ENCODE results near the gene CEACAM5.

The CEACAM5 gene

GRCh38 chr19:41753936-41754529 is 45.6 kb downstream of the CEACAM5 start:
- WGBS, 2 donors (ENCODE audit: extremely low coverage in 2 of 2, insufficient read length in 2 of 2, insufficient replicate concordance in 1 of 2): no CpG with 5 or more reads among the region's 4 CpGs
- no peak overlapping the region for H3K14ac ChIP-seq (ENCODE audit: low read length)
- H2BK120ac ChIP-seq (ENCODE audit: low read depth, low read length): no peak overlapping the region

DNA sequence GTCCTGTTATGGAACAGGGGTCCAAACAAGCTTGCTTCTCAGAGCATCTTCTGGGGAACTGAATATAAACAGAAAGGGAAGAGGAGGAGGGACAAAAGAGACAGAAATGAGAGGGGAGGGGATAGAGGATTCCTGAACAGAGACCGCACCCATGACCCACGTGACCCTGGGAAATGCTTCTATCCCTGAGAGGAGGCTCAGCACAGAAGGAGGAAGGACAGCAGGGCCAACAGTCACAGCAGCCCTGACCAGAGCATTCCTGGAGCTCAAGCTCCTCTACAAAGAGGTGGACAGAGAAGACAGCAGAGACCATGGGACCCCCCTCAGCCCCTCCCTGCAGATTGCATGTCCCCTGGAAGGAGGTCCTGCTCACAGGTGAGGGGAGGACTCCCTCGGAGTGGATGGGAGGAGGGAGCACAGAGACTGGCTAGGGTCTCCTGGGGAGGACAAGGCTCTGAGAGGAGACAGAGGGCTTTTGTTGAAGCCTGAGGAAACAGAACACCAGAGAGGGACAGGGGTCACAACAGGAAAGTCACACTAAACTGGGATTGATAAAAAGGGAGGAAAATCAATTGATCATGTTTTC is 47.0 kb downstream of the CEACAM5 start, which contains the start of gene CEACAM6:
Gene CEACAM6, plus strand, starts transcription at position 203 of the 586 bp plus-strand sequence. Its CDS starts 109 bp downstream, at position 312.
- H3K9me3 ChIP-seq (replicated peaks in 1 of 2; ENCODE audit: control insufficient read depth in 2 of 2, insufficient read depth in 1 of 2, low read depth in 1 of 2, low read length in 2 of 2): no peaks in the 10 kb centered on the region
- H4K8ac ChIP-seq (ENCODE audit: low read depth, low read length): no peak within 1 kb of the TSS
- DNase-seq (ENCODE audit: low spot score): no peak
- H3K27ac ChIP-seq (replicated peaks; ENCODE audit: low read length): no peak within 1 kb of the TSS
- H3K9ac ChIP-seq (ENCODE audit: low read depth, low read length, poor library complexity): no peak within 1 kb of the TSS
- no peak within 1 kb of the TSS for H2AK5ac ChIP-seq (ENCODE audit: low read depth, low read length)
- no peak within 1 kb of the TSS for H3K4me3 ChIP-seq (ENCODE audit: low read length in 2 of 2)
- peak within 1 kb of the TSS; percentile 41 for H3K18ac ChIP-seq (ENCODE audit: low read length)
- H3K14ac ChIP-seq (ENCODE audit: low read length): no peak within 1 kb of the TSS
- H3K4me1 ChIP-seq (ENCODE audit: control insufficient read depth in 2 of 2, insufficient read depth in 1 of 2, low read depth in 1 of 2, low read length in 2 of 2): no peaks in the 10 kb centered on the region
- no peak within 1 kb of the TSS for H2BK12ac ChIP-seq (ENCODE audit: low read length)
- H3K79me1 ChIP-seq (ENCODE audit: low read depth, low read length): no peaks in the 10 kb centered on the region
- H3K4me2 ChIP-seq (ENCODE audit: insufficient read depth, low read length, poor library complexity, severe bottlenecking): no peak within 1 kb of the TSS
- no peak within 1 kb of the TSS for H2BK120ac ChIP-seq (ENCODE audit: low read depth, low read length)
- no peak within 1 kb of the TSS for H4K91ac ChIP-seq (ENCODE audit: low read depth, low read length, poor library complexity)
- H3K27me3 ChIP-seq (ENCODE audit: control insufficient read depth in 3 of 3, insufficient read depth in 3 of 3, low read depth in 1 of 3, low read length in 3 of 3): peaks cover 0 to 47% (median 0%) of the 10 kb centered on the region in 3 experiments
- H3K23ac ChIP-seq (ENCODE audit: low read depth, low read length, poor library complexity): no peak within 1 kb of the TSS
- no peak within 1 kb of the TSS for H2BK15ac ChIP-seq (ENCODE audit: low read length)
- H3K4ac ChIP-seq (ENCODE audit: low read length): no peak within 1 kb of the TSS
- no peaks in the 10 kb centered on the region for H3K36me3 ChIP-seq (replicated peaks in 1 of 2; ENCODE audit: control insufficient read depth in 2 of 2, insufficient read depth in 2 of 2, low read length in 2 of 2)
- no peak within 1 kb of the TSS for H2BK5ac ChIP-seq (ENCODE audit: low read length)
- H2AFZ ChIP-seq (ENCODE audit: low read length): no peak within 1 kb of the TSS
- WGBS, 2 donors (ENCODE audit: extremely low coverage in 2 of 2, insufficient read length in 2 of 2, insufficient replicate concordance in 1 of 2): no CpG with 5 or more reads among the region's 3 CpGs

More at GRCh38 chr19:41753936-41754529, 45.6 kb downstream of the CEACAM5 start:
- Histone ChIP-seq H3K18ac (ENCODE audit: low read length) (no peak overlapping the region), H4K91ac (ENCODE audit: low read depth, low read length, poor library complexity) (no peak overlapping the region), H3K36me3 (replicated peaks in 1 of 2; ENCODE audit: control insufficient read depth in 2 of 2, insufficient read depth in 2 of 2, low read length in 2 of 2) (no peaks in the 10 kb centered on the region), H3K4me2 (ENCODE audit: insufficient read depth, low read length, poor library complexity, severe bottlenecking) (no peak overlapping the region), H3K4me1 (ENCODE audit: control insufficient read depth in 2 of 2, insufficient read depth in 1 of 2, low read depth in 1 of 2, low read length in 2 of 2) (no peaks in the 10 kb centered on the region), H3K4me3 (ENCODE audit: low read length in 2 of 2) (no peak overlapping the region), H3K27ac (replicated peaks; ENCODE audit: low read length) (no peak overlapping the region), H2BK5ac (ENCODE audit: low read length) (no peak overlapping the region), H2AFZ (ENCODE audit: low read length) (no peak overlapping the region), H3K9me3 (replicated peaks in 1 of 2; ENCODE audit: control insufficient read depth in 2 of 2, insufficient read depth in 1 of 2, low read depth in 1 of 2, low read length in 2 of 2) (no peaks in the 10 kb centered on the region), H3K23ac (ENCODE audit: low read depth, low read length, poor library complexity) (no peak overlapping the region), H4K8ac (ENCODE audit: low read depth, low read length) (no peak overlapping the region), H3K27me3 (ENCODE audit: control insufficient read depth in 3 of 3, insufficient read depth in 3 of 3, low read depth in 1 of 3, low read length in 3 of 3) (peaks cover 0 to 34% (median 0%) of the 10 kb centered on the region in 3 experiments), H2BK12ac (ENCODE audit: low read length) (no peak overlapping the region), H2AK5ac (ENCODE audit: low read depth, low read length) (no peak overlapping the region), H3K9ac (ENCODE audit: low read depth, low read length, poor library complexity) (no peak overlapping the region), H3K4ac (ENCODE audit: low read length) (no peak overlapping the region), H3K79me1 (ENCODE audit: low read depth, low read length) (no peaks in the 10 kb centered on the region), H2BK15ac (ENCODE audit: low read length) (no peak overlapping the region)
- peak; percentile 6 for DNase-seq (ENCODE audit: low spot score)

- Histone ChIP-seq H3K79me1 (ENCODE audit: low read depth, low read length) (no peaks in the 10 kb centered on the region), H2BK5ac (ENCODE audit: low read length) (no peak overlapping the region), H2AFZ (ENCODE audit: low read length) (no peak overlapping the region), H3K4me2 (ENCODE audit: insufficient read depth, low read length, poor library complexity, severe bottlenecking) (no peak overlapping the region), H2BK12ac (ENCODE audit: low read length) (no peak overlapping the region), H4K8ac (ENCODE audit: low read depth, low read length) (no peak overlapping the region), H3K9me3 (replicated peaks in 1 of 2; ENCODE audit: control insufficient read depth in 2 of 2, insufficient read depth in 1 of 2, low read depth in 1 of 2, low read length in 2 of 2) (no peaks in the 10 kb centered on the region), H3K27ac (replicated peaks; ENCODE audit: low read length) (no peak overlapping the region), H2AK5ac (ENCODE audit: low read depth, low read length) (no peak overlapping the region), H3K18ac (ENCODE audit: low read length) (no peak overlapping the region), H3K4ac (ENCODE audit: low read length) (no peak overlapping the region), H4K91ac (ENCODE audit: low read depth, low read length, poor library complexity) (no peak overlapping the region), H2BK15ac (ENCODE audit: low read length) (no peak overlapping the region), H2BK120ac (ENCODE audit: low read depth, low read length) (no peak overlapping the region), H3K23ac (ENCODE audit: low read depth, low read length, poor library complexity) (no peak overlapping the region), H3K27me3 (ENCODE audit: control insufficient read depth in 3 of 3, insufficient read depth in 3 of 3, low read depth in 1 of 3, low read length in 3 of 3) (peaks cover 0 to 45% (median 0%) of the 10 kb centered on the region in 3 experiments), H3K4me3 (ENCODE audit: low read length in 2 of 2) (no peak overlapping the region), H3K9ac (ENCODE audit: low read depth, low read length, poor library complexity) (no peak overlapping the region), H3K4me1 (ENCODE audit: control insufficient read depth in 2 of 2, insufficient read depth in 1 of 2, low read depth in 1 of 2, low read length in 2 of 2) (no peaks in the 10 kb centered on the region), H3K14ac (ENCODE audit: low read length) (no peak overlapping the region), H3K36me3 (replicated peaks in 1 of 2; ENCODE audit: control insufficient read depth in 2 of 2, insufficient read depth in 2 of 2, low read length in 2 of 2) (no peaks in the 10 kb centered on the region)
- no peak for DNase-seq (ENCODE audit: low spot score)
- no CpG with 5 or more reads among the region's 9 CpGs for WGBS, 2 donors (ENCODE audit: extremely low coverage in 2 of 2, insufficient read length in 2 of 2, insufficient replicate concordance in 1 of 2)
Observed at GRCh38 chr19:41758846-41759245, 50.4 kb downstream of the CEACAM5 start.

DNA sequence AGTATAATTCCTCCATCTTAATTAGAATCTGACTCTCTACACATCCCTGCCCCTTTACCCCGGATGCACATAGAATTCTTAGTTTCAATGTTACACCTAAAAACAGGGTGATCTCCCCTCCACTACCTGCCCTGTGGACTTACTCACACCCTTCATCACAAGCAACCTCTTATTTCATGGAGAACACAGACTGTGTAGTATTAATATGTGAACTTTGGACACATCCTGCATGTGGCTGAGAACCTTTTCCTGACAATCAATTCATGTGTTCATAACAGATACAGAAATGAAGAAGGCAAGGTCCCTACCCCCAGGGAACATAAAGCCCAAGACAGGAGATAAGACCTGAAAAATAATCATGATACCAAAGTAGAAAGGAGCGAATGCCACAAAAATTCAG is 58.7 kb downstream of the CEACAM5 start:
- Histone ChIP-seq H3K79me1 (ENCODE audit: low read depth, low read length) (no peaks in the 10 kb centered on the region), H2AFZ (ENCODE audit: low read length) (no peak overlapping the region), H2BK15ac (ENCODE audit: low read length) (no peak overlapping the region), H2BK12ac (ENCODE audit: low read length) (no peak overlapping the region), H3K27ac (replicated peaks; ENCODE audit: low read length) (no peak overlapping the region), H3K36me3 (replicated peaks in 1 of 2; ENCODE audit: control insufficient read depth in 2 of 2, insufficient read depth in 2 of 2, low read length in 2 of 2) (no peaks in the 10 kb centered on the region), H3K27me3 (ENCODE audit: control insufficient read depth in 3 of 3, insufficient read depth in 3 of 3, low read depth in 1 of 3, low read length in 3 of 3) (peaks cover 0 to 9% (median 0%) of the 10 kb centered on the region in 3 experiments), H3K4me2 (ENCODE audit: insufficient read depth, low read length, poor library complexity, severe bottlenecking) (no peak overlapping the region), H2AK5ac (ENCODE audit: low read depth, low read length) (no peak overlapping the region), H3K4me1 (ENCODE audit: control insufficient read depth in 2 of 2, insufficient read depth in 1 of 2, low read depth in 1 of 2, low read length in 2 of 2) (no peaks in the 10 kb centered on the region), H4K8ac (ENCODE audit: low read depth, low read length) (no peak overlapping the region), H3K18ac (ENCODE audit: low read length) (no peak overlapping the region), H3K14ac (ENCODE audit: low read length) (no peak overlapping the region), H3K4me3 (ENCODE audit: low read length in 2 of 2) (no peak overlapping the region), H4K91ac (ENCODE audit: low read depth, low read length, poor library complexity) (no peak overlapping the region), H2BK120ac (ENCODE audit: low read depth, low read length) (no peak overlapping the region), H3K23ac (ENCODE audit: low read depth, low read length, poor library complexity) (no peak overlapping the region), H3K9ac (ENCODE audit: low read depth, low read length, poor library complexity) (no peak overlapping the region), H3K9me3 (replicated peaks in 1 of 2; ENCODE audit: control insufficient read depth in 2 of 2, insufficient read depth in 1 of 2, low read depth in 1 of 2, low read length in 2 of 2) (no peaks in the 10 kb centered on the region), H3K4ac (ENCODE audit: low read length) (no peak overlapping the region), H2BK5ac (ENCODE audit: low read length) (no peak overlapping the region)
- no CpG with 5 or more reads among the region's 2 CpGs for WGBS, 2 donors (ENCODE audit: extremely low coverage in 2 of 2, insufficient read length in 2 of 2, insufficient replicate concordance in 1 of 2)
- no peak for DNase-seq (ENCODE audit: low spot score)

All from neuronal stem cell (in vitro differentiated cells).